ENCODE measurements around the gene PCSK4.
"Not testable (repeated sequence)": the region's sequence is repeated elsewhere in the genome, so short reads cannot be mapped to it uniquely, and the experiment has no call there.

Gene PCSK4

GRCh38 chr19:1490311-1491113, at the start of gene PCSK4:
PCSK4 (minus strand) TSS chr19:1490350; CDS start chr19:1490346, 4 bp downstream.
- ChIA-PET POLR2A (interaction anchor here (0.9 to 1.3 kb wide), 2 partner anchors 46 to 986 kb away, joined by 4 to 5 read pairs; no protein-coding TSS in a partner anchor), CTCF (interaction anchor here (0.6 to 1.6 kb wide), 5 partner anchors 11 to 336 kb away, joined by 3 to 4 read pairs (median 3); no protein-coding TSS in a partner anchor)
- TF ChIP-seq CTCF (IDR thresholded peaks at IDR 0.05; ENCODE audit: control extremely low read depth, extremely low read depth, low read depth, missing control alignments): no peak
- DNase-seq (ENCODE audit: extremely low spot score): peak; percentile 98

- CTCF ChIA-PET; DNase-seq (ENCODE audit: extremely low spot score); POLR2A ChIA-PET: not testable (repeated sequence)
Observed at GRCh38 chr19:1539749-1540148, 49.6 kb upstream of the PCSK4 start.

GRCh38 chr19:1538978-1539377, 48.8 kb upstream of the PCSK4 start:
- CTCF ChIA-PET: interaction anchor here (0.7 kb wide), 1 partner anchor 38 kb away, joined by 3 read pairs; no protein-coding TSS in a partner anchor
- no peak for DNase-seq (ENCODE audit: extremely low spot score)
- POLR2A ChIA-PET: no interaction called here
- no peak for TF ChIP-seq CTCF (IDR thresholded peaks at IDR 0.05; ENCODE audit: control extremely low read depth, extremely low read depth, low read depth, missing control alignments)

GRCh38 chr19:1535699-1536098, 45.5 kb upstream of the PCSK4 start:
- not testable (repeated sequence) for DNase-seq (ENCODE audit: extremely low spot score)
- ChIA-PET POLR2A (interaction anchor here (0.6 kb wide), 1 partner anchor 9 kb away, joined by 3 read pairs; no protein-coding TSS in a partner anchor), CTCF (interaction anchor here (1.4 kb wide), 1 partner anchor 11 kb away, joined by 9 read pairs; no protein-coding TSS in a partner anchor)

- TF ChIP-seq CTCF (IDR thresholded peaks at IDR 0.05; ENCODE audit: control extremely low read depth, extremely low read depth, low read depth, missing control alignments): no peak
- DNase-seq (ENCODE audit: extremely low spot score): no peak
- ChIA-PET CTCF (interaction anchor here (1.4 kb wide), 2 partner anchors 11 to 233 kb away, joined by 3 to 9 read pairs; no protein-coding TSS in a partner anchor), POLR2A (no interaction called here)
Observed at GRCh38 chr19:1534972-1535371, 44.8 kb upstream of the PCSK4 start.

- POLR2A ChIA-PET: no interaction called here
- CTCF ChIA-PET: interaction anchor here (1.4 kb wide), 2 partner anchors 13 to 235 kb away, joined by 3 to 4 read pairs; no protein-coding TSS in a partner anchor
- no peak for DNase-seq (ENCODE audit: extremely low spot score)
Observed at GRCh38 chr19:1533510-1534150, 43.5 kb upstream of the PCSK4 start.

GRCh38 chr19:1532003-1532402, 41.9 kb upstream of the PCSK4 start:
- ChIA-PET CTCF (no interaction called here), POLR2A (no interaction called here)
- no peak for DNase-seq (ENCODE audit: extremely low spot score)
- no peak for TF ChIP-seq CTCF (IDR thresholded peaks at IDR 0.05; ENCODE audit: control extremely low read depth, extremely low read depth, low read depth, missing control alignments)

More at GRCh38 chr19:1533510-1534150, 43.5 kb upstream of the PCSK4 start:
- TF ChIP-seq CTCF (IDR thresholded peaks at IDR 0.05; ENCODE audit: control extremely low read depth, extremely low read depth, low read depth, missing control alignments): no peak
